WTC11 (cell line): ENCODE measurements around the gene PRICKLE3. TPM values are rescaled to one million over a fixed set of nuclear protein-coding genes. Genes with fewer than 3 reads are reported as not detected.
A peak's percentile ranks its signal among the peaks of the same experiment; 100 is the strongest.

Experiments
- ATAC-seq: fragments of 200-7000 bp; cut with Tn5 transposase; 2 replicates; pipeline ENCODE4 v1.10.0; 2021; ENCODE audit warnings: mild to moderate bottlenecking, moderate library complexity
- CTCF ChIA-PET: fragments of 300-600 bp; sonication (Branson Sonifier 250); formaldehyde crosslinking; loops from one replicate; lab custom pipeline; 2021; ENCODE audit warnings: antibody characterized with exemption; lab: Charles Lee
- POLR2A ChIA-PET: fragments of 350-600 bp; sonication (Branson Sonifier 250); formaldehyde crosslinking; loops from one replicate; lab custom pipeline; 2021; ENCODE audit warnings: antibody characterized with exemption; lab: Charles Lee
- DNase-seq: peaks from one replicate; pipeline ENCODE4 v3.0.0; 2021; ENCODE audit warnings: low spot score
- H3K27ac Mint-ChIP-seq: 2 replicates; pipeline ENCODE4 v1.8.0; 2021; ENCODE audit warnings: mixed read lengths
- H3K27me3 Mint-ChIP-seq: 2 replicates; pipeline ENCODE4 v1.8.0; 2021; ENCODE audit warnings: low read depth, mild to moderate bottlenecking, moderate library complexity, mixed read lengths
- H3K36me3 Mint-ChIP-seq: 2 replicates; pipeline ENCODE4 v1.8.0; 2021; ENCODE audit warnings: mixed read lengths
- H3K4me1 Mint-ChIP-seq: 2 replicates; pipeline ENCODE4 v1.8.0; 2022; ENCODE audit warnings: mixed read lengths
- H3K4me3 Mint-ChIP-seq: 2 replicates; pipeline ENCODE4 v1.8.0; 2021; ENCODE audit warnings: mild to moderate bottlenecking, moderate library complexity, mixed read lengths
- H3K9me3 Mint-ChIP-seq: 2 replicates; pipeline ENCODE4 v1.8.0; 2021; ENCODE audit warnings: mixed read lengths
- ATF1 ChIP-seq: sonication (generic); formaldehyde crosslinking; IDR thresholded peaks from 2 replicates; pipeline ENCODE4 v1.8.1; 2023; ENCODE audit warnings: mild to moderate bottlenecking, moderate library complexity, missing genetic modification reagents
- CBFB ChIP-seq: sonication (generic); formaldehyde crosslinking; IDR thresholded peaks from 2 replicates; pipeline ENCODE4 v1.8.1; 2022; ENCODE audit warnings: mild to moderate bottlenecking, low read depth, missing genetic modification reagents
- ELF4 ChIP-seq: sonication (generic); formaldehyde crosslinking; IDR thresholded peaks from 2 replicates; pipeline ENCODE4 v1.8.1; 2022; ENCODE audit warnings: low read depth, mild to moderate bottlenecking, moderate library complexity, missing genetic modification reagents
- FOXP4 ChIP-seq: sonication (generic); formaldehyde crosslinking; IDR thresholded peaks from 2 replicates; pipeline ENCODE4 v1.8.0; 2022; ENCODE audit warnings: mild to moderate bottlenecking, missing genetic modification reagents
- GTF2I ChIP-seq: fragments of 250-450 bp; sonication (Bioruptor Pico); conservative IDR thresholded peaks from 2 replicates; pipeline ENCODE4 v1.4.0; 2021; ENCODE audit warnings: mild to moderate bottlenecking
- HMGXB4 ChIP-seq: sonication (generic); formaldehyde crosslinking; IDR thresholded peaks from 2 replicates; pipeline ENCODE4 v1.8.1; 2023; ENCODE audit warnings: mild to moderate bottlenecking, moderate library complexity, missing genetic modification reagents
- MAX ChIP-seq: sonication (generic); formaldehyde crosslinking; IDR thresholded peaks from 2 replicates; pipeline ENCODE4 v1.8.0; 2022; ENCODE audit warnings: mild to moderate bottlenecking, missing genetic modification reagents
- MLX ChIP-seq: sonication (generic); formaldehyde crosslinking; IDR thresholded peaks from 2 replicates; pipeline ENCODE4 v1.8.1; 2023; ENCODE audit warnings: mild to moderate bottlenecking, missing genetic modification reagents, moderate library complexity
- NFATC4 ChIP-seq: fragments of 250-450 bp; sonication (Bioruptor Pico); IDR thresholded peaks from 2 replicates; pipeline ENCODE4 v1.9.0; 2021; ENCODE audit warnings: mild to moderate bottlenecking
- NFYB ChIP-seq: sonication (generic); formaldehyde crosslinking; conservative IDR thresholded peaks from 2 replicates; pipeline ENCODE4 v1.8.0; 2022; ENCODE audit warnings: low read depth, missing genetic modification reagents
- NR3C1 ChIP-seq: sonication (generic); formaldehyde crosslinking; conservative IDR thresholded peaks from 2 replicates; pipeline ENCODE4 v1.8.1; 2023; ENCODE audit warnings: low read depth, mild to moderate bottlenecking, missing genetic modification reagents
- PREB ChIP-seq: sonication (generic); formaldehyde crosslinking; IDR thresholded peaks from 2 replicates; pipeline ENCODE4 v1.8.1; 2022; ENCODE audit warnings: mild to moderate bottlenecking, missing genetic modification reagents, moderate library complexity, borderline replicate concordance
- SMAD3 ChIP-seq: sonication (generic); formaldehyde crosslinking; IDR thresholded peaks from 2 replicates; pipeline ENCODE4 v1.8.0; 2022; ENCODE audit warnings: missing genetic modification reagents, mild to moderate bottlenecking, borderline replicate concordance
- SP1 ChIP-seq: sonication (generic); formaldehyde crosslinking; conservative IDR thresholded peaks from 2 replicates; pipeline ENCODE4 v1.8.1; 2022; ENCODE audit warnings: missing genetic modification reagents
- USF2 ChIP-seq: sonication (generic); formaldehyde crosslinking; IDR thresholded peaks from 2 replicates; pipeline ENCODE4 v1.8.1; 2023; ENCODE audit warnings: mild to moderate bottlenecking, missing genetic modification reagents, moderate library complexity
- ZNF121 ChIP-seq: sonication (generic); formaldehyde crosslinking; IDR thresholded peaks from 2 replicates; pipeline ENCODE4 v1.8.0; 2023; ENCODE audit warnings: missing genetic modification reagents
- ZNF317 ChIP-seq: sonication (generic); formaldehyde crosslinking; IDR thresholded peaks from 2 replicates; pipeline ENCODE4 v1.8.1; 2023; ENCODE audit warnings: low read depth, mild to moderate bottlenecking, moderate library complexity, missing genetic modification reagents, borderline replicate concordance
- ZNF396 ChIP-seq: fragments of 250-450 bp; sonication (Bioruptor Pico); IDR thresholded peaks from 2 replicates; pipeline ENCODE4 v1.8.0; 2021; ENCODE audit warnings: mild to moderate bottlenecking, moderate library complexity, borderline replicate concordance
- ZNF416 ChIP-seq: fragments of 250-450 bp; sonication (Bioruptor Pico); IDR thresholded peaks from 2 replicates; pipeline ENCODE4 v1.9.0; 2021; ENCODE audit warnings: mild to moderate bottlenecking, inconsistent platforms
- total RNA-seq: library from RNA; stranded (reverse); gene quantifications from 3 replicates; pipeline ENCODE4 v1.2.3, GENCODE V29; 2021

PRICKLE3 gene
- total RNA-seq, 1 experiment from 2014 or later, result 14.6 TPM

- TF ChIP-seq FOXP4 (CRISPR knock-in tag) (no peak), CBFB (CRISPR knock-in tag) (no peak), ZNF416 (CRISPR knock-in tag) (no peak), MLX (CRISPR knock-in tag) (no peak)
- TF ChIP-seq, all 79 proteins: peak for 0
These were observed 45.3 kb upstream of the PRICKLE3 start (continued) for GRCh38 chrX:49231333-49232000.

GRCh38 chrX:49230500-49231232, 44.5 kb upstream of the PRICKLE3 start:
- ATAC-seq, result peak; percentile 88
- no peak for TF ChIP-seq ZNF317 (CRISPR knock-in tag)
- no peak for TF ChIP-seq GTF2I (CRISPR knock-in tag)
- TF ChIP-seq NR3C1 (CRISPR knock-in tag), result no peak
- TF ChIP-seq SMAD3, result no peak
- no peak for TF ChIP-seq NFYB (CRISPR knock-in tag)
- no peak for TF ChIP-seq SP1 (CRISPR knock-in tag)
- no peak for TF ChIP-seq ZNF396 (CRISPR knock-in tag)
- TF ChIP-seq HMGXB4 (CRISPR knock-in tag), result no peak
- TF ChIP-seq ELF4, result no peak
- no peak for TF ChIP-seq NFATC4 (CRISPR knock-in tag)
- TF ChIP-seq PREB (CRISPR knock-in tag), result no peak
- TF ChIP-seq USF2 (CRISPR knock-in tag), result no peak
- no peak for TF ChIP-seq MAX (CRISPR knock-in tag)
- no peak for TF ChIP-seq ZNF121 (CRISPR knock-in tag)
- TF ChIP-seq ATF1 (CRISPR knock-in tag), result no peak
- H3K4me1 Mint-ChIP-seq, result peaks cover 10% of the 10 kb centered on the region
- peaks cover 7% of the 10 kb centered on the region for H3K27me3 Mint-ChIP-seq
- no peaks in the 10 kb centered on the region for H3K9me3 Mint-ChIP-seq
- POLR2A ChIA-PET, result interaction anchor here (0.9 kb wide), 2 partner anchors 38 to 40 kb away, joined by 3 to 4 read pairs; no protein-coding TSS in a partner anchor
- CTCF ChIA-PET, result interaction anchor here (0.6 to 2.2 kb wide), 5 partner anchors 38 to 46 kb away, joined by 3 to 10 read pairs (median 5); no protein-coding TSS in a partner anchor
- peak overlapping the region; percentile 57; the same call in 1 of the 2 replicates for H3K27ac Mint-ChIP-seq
- H3K4me3 Mint-ChIP-seq, result peak overlapping the region; percentile 75
- DNase-seq, result peak; percentile 82
- H3K36me3 Mint-ChIP-seq, result no peaks in the 10 kb centered on the region
